ENCODE data around the gene TNRC6B. TPM values are rescaled to one million over a fixed set of nuclear protein-coding genes. Genes with fewer than 3 reads are reported as not detected.

TNRC6B gene
- total and polyA plus RNA-seq, 2 of the 13 experiments (the other 11 are each of a cell fraction or from before 2014, with no cell fraction given) = 8.9 to 13.2 TPM

DNA sequence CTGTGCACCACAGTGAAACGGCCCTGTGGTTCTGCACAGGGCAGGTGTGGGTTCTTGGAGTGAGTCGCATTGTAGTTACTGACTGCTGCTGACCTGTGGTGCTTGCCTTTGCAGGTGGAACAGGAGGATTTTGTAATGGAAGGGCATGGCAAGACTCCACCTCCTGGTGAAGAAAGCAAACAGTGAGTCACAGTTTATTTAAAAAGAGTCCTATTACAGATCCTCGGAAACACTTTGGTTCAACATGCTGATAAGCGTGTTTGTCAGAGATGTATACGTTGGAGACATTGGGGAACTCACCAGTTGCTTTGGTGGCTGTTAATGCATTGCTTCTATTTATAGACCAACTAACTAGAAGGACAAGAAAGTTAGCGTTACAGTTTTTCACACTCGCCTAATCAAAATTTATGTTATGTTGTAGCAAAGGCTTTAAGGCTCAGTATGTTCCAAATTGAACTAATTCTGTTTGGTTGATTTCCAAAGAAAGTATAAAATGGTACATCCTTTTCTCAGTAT, 21.7 kb upstream of the TNRC6B start (continued):
- TF ChIP-seq, protein P1, sequence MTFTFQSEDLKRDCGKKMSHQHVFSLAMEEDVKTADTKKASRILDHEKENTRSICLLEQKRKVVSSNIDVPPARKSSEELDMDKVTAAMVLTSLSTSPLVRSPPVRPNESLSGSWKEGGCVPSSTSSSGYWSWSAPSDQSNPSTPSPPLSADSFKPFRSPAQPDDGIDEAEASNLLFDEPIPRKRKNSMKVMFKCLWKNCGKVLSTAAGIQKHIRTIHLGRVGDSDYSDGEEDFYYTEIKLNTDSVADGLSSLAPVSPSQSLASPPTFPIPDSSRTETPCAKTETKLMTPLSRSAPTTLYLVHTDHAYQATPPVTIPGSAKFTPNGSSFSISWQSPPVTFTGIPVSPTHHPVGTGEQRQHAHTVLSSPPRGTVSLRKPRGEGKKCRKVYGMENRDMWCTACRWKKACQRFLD (CRISPR knock-in tag; IDR thresholded peaks at IDR 0.05; ENCODE audit: borderline replicate concordance) = no peak
- TF ChIP-seq ZNF720 (CRISPR knock-in tag; IDR thresholded peaks at IDR 0.05) = no peak
- no peak for TF ChIP-seq ZNF75D (CRISPR knock-in tag; IDR thresholded peaks at IDR 0.05; ENCODE audit: borderline replicate concordance)
- TF ChIP-seq, protein P2, sequence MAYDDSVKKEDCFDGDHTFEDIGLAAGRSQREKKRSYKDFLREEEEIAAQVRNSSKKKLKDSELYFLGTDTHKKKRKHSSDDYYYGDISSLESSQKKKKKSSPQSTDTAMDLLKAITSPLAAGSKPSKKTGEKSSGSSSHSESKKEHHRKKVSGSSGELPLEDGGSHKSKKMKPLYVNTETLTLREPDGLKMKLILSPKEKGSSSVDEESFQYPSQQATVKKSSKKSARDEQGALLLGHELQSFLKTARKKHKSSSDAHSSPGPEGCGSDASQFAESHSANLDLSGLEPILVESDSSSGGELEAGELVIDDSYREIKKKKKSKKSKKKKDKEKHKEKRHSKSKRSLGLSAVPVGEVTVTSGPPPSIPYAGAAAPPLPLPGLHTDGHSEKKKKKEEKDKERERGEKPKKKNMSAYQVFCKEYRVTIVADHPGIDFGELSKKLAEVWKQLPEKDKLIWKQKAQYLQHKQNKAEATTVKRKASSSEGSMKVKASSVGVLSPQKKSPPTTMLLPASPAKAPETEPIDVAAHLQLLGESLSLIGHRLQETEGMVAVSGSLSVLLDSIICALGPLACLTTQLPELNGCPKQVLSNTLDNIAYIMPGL (CRISPR knock-in tag; IDR thresholded peaks at IDR 0.05; ENCODE audit: borderline replicate concordance in 1 of 2, low read depth in 1 of 2) = peak in 1 of 2 experiments; percentile 39; a peak in 1 of 4 replicates
- TF ChIP-seq ZFP37 (CRISPR knock-in tag; IDR thresholded peaks at IDR 0.05; ENCODE audit: borderline replicate concordance) = no peak
- TF ChIP-seq ZNF121 (CRISPR knock-in tag; IDR thresholded peaks at IDR 0.05) = peak; percentile 21; the same call in 1 of the 2 replicates
- no peak for TF ChIP-seq GABPB1 (CRISPR knock-in tag; IDR thresholded peaks at IDR 0.05)
- no peak for TF ChIP-seq JARID2 (CRISPR knock-in tag; IDR thresholded peaks at IDR 0.05; ENCODE audit: insufficient replicate concordance)
- peak; percentile 34; the same call in 1 of the 2 replicates for TF ChIP-seq SOX13 (IDR thresholded peaks at IDR 0.05)
- TF ChIP-seq SOX13 (CRISPR knock-in tag; conservative IDR thresholded peaks at IDR 0.05 in 1 of 2, IDR thresholded peaks at IDR 0.05 in 1 of 2) = peak in 1 of 2 experiments; percentile 84; a peak in 2 of 4 replicates
- no peak for TF ChIP-seq ZNF577 (CRISPR knock-in tag; IDR thresholded peaks at IDR 0.05; ENCODE audit: borderline replicate concordance, low read depth)
- no peak for TF ChIP-seq ZFP82 (CRISPR knock-in tag; IDR thresholded peaks at IDR 0.05; ENCODE audit: borderline replicate concordance)
- no peak for TF ChIP-seq MXD4 (CRISPR knock-in tag; IDR thresholded peaks at IDR 0.05)
- peak; percentile 80 for TF ChIP-seq ERF (CRISPR knock-in tag; IDR thresholded peaks at IDR 0.05)
- TF ChIP-seq ZNF510 (CRISPR knock-in tag; IDR thresholded peaks at IDR 0.05; ENCODE audit: low read depth) = no peak
- TF ChIP-seq KMT2B (CRISPR knock-in tag; IDR thresholded peaks at IDR 0.05) = peak; percentile 68
- TF ChIP-seq NFE2 (CRISPR knock-in tag; IDR thresholded peaks at IDR 0.05) = no peak
- peak; percentile 88 for TF ChIP-seq SAP130 (CRISPR knock-in tag; IDR thresholded peaks at IDR 0.05; ENCODE audit: low read depth)
- TF ChIP-seq ONECUT2 (CRISPR knock-in tag; IDR thresholded peaks at IDR 0.05) = no peak
- TF ChIP-seq ARHGAP35 (CRISPR knock-in tag; IDR thresholded peaks at IDR 0.05; ENCODE audit: borderline replicate concordance) = no peak
- no peak for TF ChIP-seq SYNCRIP (IDR thresholded peaks at IDR 0.05; ENCODE audit: insufficient read depth, low read depth, low read length)
- TF ChIP-seq NR2F6 (IDR thresholded peaks at IDR 0.05) = peak; percentile 79
- TF ChIP-seq NR2F6 (CRISPR knock-in tag; IDR thresholded peaks at IDR 0.05) = peak; percentile 78
- TF ChIP-seq, protein P3, sequence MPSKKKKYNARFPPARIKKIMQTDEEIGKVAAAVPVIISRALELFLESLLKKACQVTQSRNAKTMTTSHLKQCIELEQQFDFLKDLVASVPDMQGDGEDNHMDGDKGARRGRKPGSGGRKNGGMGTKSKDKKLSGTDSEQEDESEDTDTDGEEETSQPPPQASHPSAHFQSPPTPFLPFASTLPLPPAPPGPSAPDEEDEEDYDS (CRISPR knock-in tag; IDR thresholded peaks at IDR 0.05) = peak; percentile 62; the same call in 1 of the 2 replicates
- peak; percentile 94 for TF ChIP-seq JUN (CRISPR knock-in tag; IDR thresholded peaks at IDR 0.05)
- TF ChIP-seq RBM22 (optimal IDR thresholded peaks at IDR 0.05; ENCODE audit: low read length) = no peak
- 0 out of 2 replicates have a peak, but pooled peaks have one; percentile 48 for TF ChIP-seq ZSCAN31 (CRISPR knock-in tag; IDR thresholded peaks at IDR 0.05; ENCODE audit: low read depth)
- TF ChIP-seq ZNF44 (CRISPR knock-in tag; IDR thresholded peaks at IDR 0.05) = no peak
- no peak for TF ChIP-seq ZNF556 (CRISPR knock-in tag; IDR thresholded peaks at IDR 0.05; ENCODE audit: borderline replicate concordance)
- TF ChIP-seq PHF21A (CRISPR knock-in tag; IDR thresholded peaks at IDR 0.05) = peak; percentile 56; the same call in 1 of the 2 replicates
